SK-MEL-5 (cell line): ENCODE measurements around the gene MCEE. TPM values are rescaled to one million over a fixed set of nuclear protein-coding genes. Genes with fewer than 3 reads are reported as not detected.
"Not testable (repeated sequence)": the region's sequence is repeated elsewhere in the genome, so short reads cannot be mapped to it uniquely, and the experiment has no call there.

Source experiments
- DNase-seq: peaks from one replicate; pipeline ENCODE4 v3.0.0-alpha.2; 2016; ENCODE audit warnings: low read depth, low spot score
- in situ Hi-C: cut with HindIII; loops from 2 replicates; pipeline ENCODE4 v1.10.0; 2016; ENCODE audit warnings: low sequenced_read_pairs, high pct_unique_total_duplicates, low pct_unique_long_range_greater_than_20kb
- polyA plus RNA-seq, 2 experiments: library from polyadenylated mRNA; depleted of rRNA; stranded (reverse); fragments of >200 nt; gene quantifications; 2 replicates each; pipeline ENCODE4 v1.2.3, GENCODE V29; 2015
- total RNA-seq: library from RNA; depleted of rRNA; stranded (reverse); fragments of >200 nt; shearing (Covaris generic); gene quantifications from 2 replicates; pipeline ENCODE4 v1.2.3, GENCODE V29; 2014; rRNA removed

MCEE gene
- 11.1 and 12.0 TPM in 2 replicates for total RNA-seq
- 7.8 and 11.5 TPM in 2 replicates for polyA plus RNA-seq (2015; cell fraction: cytosol; rRNA removed)
- 8.8 and 33.7 TPM in 2 replicates for polyA plus RNA-seq (2015; cell fraction: nucleus; rRNA removed)

DNA sequence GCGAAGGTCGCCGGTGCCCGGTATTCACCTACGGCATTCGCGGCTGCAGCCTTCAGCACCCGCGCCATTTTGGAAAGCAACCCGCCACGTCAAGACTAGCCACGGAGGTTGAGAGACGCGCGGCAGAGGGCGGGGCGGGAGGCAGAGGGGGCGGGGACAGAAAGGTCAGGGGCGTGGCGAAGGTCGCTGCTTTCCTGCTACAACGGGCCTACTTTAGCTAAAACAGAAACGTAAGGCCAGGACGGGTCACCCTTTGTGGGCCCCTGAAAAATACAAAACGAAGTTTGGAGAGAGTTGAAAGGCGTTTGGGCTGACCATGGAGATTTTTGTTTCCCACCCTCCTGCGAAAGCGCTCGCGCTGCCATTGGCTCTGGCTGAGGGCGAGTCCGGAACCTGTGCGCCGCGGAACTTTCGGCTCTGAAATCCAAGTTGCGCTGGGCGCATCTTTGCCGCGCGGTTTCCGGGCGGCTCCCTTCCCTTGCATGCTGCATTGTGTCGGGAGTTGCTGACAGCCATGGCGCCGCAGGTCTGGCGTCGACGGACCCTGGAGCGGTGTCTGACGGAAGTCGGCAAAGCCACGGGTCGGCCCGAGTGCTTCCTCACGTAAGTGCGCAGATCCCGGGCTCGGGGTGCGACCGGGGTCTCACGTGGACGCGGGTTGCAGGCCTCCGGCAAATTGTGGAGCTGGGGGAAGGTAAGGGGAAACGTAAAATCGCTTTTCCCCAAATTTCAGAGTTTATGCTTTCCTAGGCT is at the start of gene MCEE, which contains the start of gene MPHOSPH10:
Gene MCEE (minus strand): TSS at position 78 of the 753 bp plus-strand sequence. CDS start 10 bp downstream, at position 68.
Gene MPHOSPH10 (plus strand): TSS at position 483 of the 753 bp plus-strand sequence. CDS start 32 bp downstream, at position 515.
- DNase-seq = peak; percentile 95
- in situ Hi-C loops = no loop called here

DNA sequence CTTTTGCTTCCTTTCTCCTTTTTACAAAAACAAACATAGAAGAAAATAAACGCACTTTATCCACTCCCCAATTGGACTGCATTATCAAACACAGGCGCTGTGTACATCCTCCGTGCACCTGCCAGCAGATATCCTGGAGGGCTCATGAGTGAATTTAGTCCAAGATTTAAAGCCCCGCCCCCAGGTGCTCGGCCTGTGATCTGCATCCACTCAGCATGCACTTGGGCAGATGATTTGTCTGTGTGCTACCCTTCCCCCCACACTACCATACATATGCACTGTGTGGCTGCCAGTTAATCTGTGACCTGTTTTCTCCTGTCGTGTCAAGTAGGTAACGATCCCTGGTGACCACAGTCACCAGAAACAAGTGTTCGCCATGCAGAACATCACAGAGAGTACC is 48.8 kb upstream of the MCEE start:
- in situ Hi-C loops, DNase-seq: not testable (repeated sequence)

DNA sequence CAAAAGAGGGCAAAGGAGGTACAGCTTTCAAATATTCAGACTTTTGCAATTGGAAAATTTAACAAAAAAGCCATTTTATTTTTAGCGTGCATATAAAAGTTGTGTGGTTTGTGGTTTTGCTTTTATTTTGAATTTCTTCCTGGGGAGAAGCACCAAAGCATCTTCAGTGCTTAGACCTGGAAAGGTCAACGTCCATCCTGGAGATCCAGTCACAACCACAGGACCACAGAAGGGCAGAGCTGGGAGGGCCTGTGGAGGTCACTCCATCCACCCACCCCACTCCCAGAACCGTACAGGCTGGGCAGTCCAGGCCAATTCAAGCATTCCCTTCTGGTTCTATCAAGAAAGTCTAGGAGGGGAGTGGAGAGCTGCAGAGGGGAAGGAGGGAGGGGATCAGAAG is 44.2 kb upstream of the MCEE start:
- in situ Hi-C loops = no loop called here
- DNase-seq = no peak

DNA sequence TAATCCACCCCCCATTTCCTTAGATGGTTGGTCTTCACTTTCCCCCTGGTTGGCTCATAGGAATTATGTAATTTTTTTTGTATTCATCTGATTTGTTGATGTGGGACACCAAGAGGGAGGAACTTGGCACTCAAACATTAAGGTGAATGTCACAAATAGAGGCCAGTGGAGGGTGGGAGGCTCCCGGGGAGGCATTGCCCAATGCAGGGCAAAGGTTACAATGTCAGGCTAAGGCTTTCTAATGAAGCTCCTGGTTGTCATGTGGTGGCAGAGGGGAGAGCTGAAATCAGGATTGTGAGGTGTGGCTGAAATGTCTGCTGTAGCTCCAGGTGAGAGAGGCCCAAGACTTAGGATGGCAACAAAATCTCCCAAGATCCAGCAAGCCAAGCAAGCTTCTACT is 43.1 kb upstream of the MCEE start:
- in situ Hi-C loops = no loop called here
- no peak for DNase-seq

DNA sequence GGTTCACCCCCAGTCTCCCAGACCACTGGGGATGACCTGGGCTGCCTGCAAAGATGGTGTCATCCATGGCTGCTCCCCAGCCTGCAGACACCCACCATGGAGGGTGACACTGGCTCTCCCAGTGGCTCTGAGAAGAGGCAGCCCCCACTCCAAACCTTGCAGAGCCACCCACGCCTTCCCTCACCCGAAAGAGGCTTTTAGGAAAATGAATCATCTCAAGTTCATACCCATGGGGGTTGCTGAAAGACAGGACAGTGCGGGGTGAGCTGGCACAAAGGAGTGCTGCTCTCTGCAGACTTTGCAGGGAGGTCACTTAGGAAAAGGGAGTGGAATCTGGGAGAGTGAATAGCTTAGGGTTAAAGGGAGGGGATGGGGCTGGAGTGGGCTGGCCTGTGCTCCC is 36.8 kb upstream of the MCEE start:
- in situ Hi-C loops = no loop called here
- DNase-seq = no peak

DNA sequence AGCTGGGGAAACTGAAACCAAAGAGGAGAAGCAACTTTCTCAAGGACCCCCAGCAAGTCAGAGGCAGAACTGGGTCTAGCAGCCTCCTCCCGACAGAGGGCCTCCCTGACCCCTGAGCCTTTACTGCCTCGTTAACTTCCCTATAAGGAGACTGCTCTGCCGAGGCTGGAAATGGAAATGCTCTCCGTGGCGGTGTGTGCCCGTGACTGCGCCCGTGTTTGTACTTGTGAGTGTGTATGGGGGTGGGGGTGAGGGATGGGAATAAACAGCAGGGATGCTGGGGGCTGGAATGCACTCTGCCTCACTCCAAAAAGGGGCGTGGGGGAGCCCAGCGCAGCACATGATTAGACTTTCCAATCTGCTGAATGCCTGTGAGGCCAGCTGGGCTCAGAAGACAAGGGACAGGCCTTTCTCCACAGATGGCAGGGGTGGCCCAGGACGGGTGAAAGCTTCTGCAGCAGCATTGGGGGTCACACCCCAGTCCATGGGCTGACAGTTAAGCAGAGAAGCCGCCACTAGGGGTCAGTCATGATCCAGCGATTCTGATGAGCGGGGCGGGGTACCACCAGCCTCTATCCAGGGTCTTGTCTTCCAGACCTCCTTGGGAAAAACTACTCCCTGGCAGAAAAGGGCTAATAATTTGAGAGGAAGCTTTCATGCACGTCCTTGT is 27.2 kb upstream of the MCEE start:
- in situ Hi-C loops = no loop called here
- peak; percentile 78 for DNase-seq

DNA sequence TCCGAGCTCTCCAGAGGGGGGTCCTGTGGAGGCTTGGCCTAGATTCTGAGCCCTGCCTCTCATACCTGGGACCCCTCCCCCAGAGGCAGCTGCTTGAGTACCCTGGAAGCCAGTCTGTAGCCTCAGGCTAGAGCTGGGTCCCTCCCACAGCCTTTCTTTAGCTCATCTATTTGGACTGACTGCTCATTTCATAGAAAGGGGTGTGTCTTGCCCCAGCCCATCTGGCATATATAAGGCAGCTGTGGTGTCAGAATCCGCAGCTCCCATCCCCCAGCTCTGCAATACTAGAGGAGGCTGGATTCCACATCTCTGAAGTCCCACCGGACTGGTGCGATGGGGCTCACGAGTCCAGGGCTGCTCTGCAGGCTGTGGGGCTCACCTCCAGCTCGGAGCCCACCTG is 26.5 kb upstream of the MCEE start:
- DNase-seq = no peak
- in situ Hi-C loops = no loop called here

DNA sequence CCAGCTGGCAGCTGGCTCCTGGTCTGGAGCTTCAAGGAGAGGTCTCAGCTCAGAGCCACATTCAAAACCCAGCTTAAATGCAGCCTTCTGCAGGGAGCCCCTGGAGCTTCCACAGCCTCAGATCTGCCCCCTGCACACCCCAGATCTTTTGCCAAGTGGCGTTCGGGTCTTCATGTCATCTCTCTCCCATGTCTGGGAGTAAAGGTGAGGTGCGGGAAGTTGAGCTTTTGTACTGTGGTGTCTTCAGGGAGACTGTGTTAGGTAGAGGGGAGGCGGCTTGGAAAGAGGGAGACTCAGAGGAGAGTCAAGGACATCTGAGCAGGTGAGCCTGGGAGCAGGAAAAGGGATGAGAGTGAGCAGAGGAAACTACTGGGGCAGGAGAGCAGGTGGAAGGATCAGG is 25.8 kb upstream of the MCEE start:
- in situ Hi-C loops = no loop called here
- no peak for DNase-seq

DNA sequence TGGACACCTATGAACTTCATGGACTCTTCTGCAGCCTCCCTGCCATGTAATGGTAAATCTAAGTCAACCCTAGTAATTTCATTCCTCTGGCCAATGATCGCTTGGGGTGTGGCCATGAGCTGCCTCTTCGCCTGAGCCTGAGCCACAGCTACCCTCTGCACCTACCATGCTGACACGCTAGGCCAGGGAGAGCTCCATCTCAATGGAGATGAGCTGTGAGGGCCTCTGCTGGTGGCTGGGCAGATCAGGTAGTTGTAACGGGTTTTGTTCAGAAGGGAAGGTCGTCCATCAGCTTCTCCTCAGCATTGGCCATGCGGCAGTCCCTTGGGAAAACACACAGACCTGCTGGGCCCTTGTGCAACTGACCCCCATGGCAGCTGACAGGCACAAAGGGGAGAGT is 24.8 kb upstream of the MCEE start:
- in situ Hi-C loops = no loop called here
- DNase-seq = peak; percentile 86

DNA sequence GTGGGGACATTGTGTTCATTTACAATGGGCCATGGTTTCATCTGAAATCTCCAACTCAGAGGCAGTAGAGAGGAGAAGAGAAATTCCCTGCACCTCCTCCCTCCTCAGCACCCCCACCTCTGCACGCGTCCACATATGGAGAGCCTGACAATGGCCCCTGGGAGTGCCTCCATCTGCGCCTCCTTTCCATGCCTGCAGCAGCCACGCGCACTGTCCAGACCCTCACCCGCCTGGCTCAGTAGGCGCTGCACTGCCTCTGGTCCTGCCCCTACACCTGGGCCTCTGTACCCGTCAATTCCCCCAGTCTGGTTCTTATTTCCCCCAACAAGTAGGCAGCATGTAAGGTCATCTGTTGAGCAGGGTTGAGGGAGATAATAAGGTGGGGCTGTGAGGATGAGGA is 24.2 kb upstream of the MCEE start:
- in situ Hi-C loops = no loop called here
- DNase-seq = no peak

DNA sequence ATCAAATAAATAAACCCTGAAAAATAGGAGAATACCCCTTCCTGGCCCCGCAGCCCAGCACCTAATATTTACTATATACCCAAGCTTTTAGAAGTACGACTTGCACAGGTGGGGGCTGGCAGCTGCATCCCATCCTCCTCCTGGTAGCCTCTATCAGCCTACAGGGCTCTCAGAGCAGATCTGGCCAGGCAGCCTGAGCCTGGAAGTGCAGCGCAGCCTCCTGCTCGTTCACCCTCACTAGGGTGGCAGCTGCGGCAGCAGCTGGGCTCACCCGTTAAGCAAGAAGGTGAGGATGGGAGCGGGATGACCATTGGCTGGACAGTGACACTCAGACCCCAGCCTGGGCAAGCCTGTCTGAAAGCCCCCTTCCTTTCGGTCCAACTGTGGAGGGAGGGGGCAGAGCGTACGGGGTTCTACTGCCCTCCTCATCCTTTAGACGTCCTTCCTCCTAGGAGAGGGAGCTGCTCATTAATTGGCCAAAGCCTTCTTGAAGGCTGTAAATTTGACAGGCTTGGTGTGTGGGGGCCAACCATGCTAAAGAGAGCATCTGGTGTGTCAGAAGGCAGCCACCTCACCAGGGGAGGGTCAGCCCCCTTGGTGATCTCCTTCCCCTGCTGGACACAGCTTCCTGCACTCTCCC is 23.7 kb upstream of the MCEE start:
- in situ Hi-C loops = no loop called here
- no peak for DNase-seq

DNA sequence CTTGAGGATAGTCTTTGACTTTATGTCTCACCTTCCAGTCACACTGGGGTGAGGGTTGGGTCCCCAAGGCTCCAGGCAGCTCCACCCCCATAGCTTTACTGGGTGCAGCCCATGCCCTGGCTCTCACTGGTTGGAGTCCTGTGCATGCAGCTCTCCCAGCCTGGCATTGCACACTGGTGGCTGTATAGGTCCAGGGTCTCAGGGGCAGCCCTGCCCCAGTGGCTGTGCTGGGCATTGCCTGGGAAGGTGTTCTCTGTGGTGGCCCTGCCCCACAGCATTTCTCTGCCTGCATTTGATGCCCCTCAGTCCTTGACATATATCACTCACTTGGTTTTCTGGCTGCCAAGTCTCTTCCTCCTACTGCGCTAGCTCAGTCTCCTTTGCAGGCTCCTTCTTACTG is 21.6 kb upstream of the MCEE start:
- in situ Hi-C loops = no loop called here
- no peak for DNase-seq

DNA sequence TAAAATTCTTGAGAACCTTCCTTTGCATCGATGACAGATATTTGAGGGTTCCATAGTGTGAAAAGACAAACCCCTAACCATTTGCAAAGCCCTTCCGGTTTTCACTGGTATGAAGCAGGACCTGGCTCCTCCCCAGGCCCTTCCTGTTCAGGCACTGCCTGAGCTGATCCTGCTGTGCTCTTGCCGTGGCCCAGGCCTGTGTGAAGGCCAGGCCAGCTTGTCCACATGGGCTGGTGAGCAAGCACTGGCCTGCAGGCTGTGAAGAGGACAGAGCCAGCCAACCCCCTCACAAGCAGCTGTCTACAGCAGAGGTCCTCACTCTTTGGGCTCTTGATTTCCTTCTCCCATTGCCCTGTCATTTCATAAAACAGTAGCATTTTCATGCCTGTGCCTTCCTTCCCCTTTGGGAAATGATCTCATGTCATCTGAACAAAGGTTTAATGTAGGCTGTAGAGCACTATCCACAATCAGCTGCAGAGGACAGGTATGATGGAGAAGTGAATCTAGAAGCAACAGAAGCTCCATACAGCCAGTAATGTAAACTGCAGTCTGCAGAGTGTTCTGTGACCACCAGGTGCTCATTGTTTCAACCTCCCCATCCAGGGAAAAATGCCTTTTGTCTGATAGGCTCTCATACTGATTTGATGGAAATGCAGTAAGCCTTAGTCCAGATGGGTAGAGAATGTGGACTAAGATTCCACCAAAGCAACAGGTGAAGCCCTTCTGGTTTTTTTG is 20.2 kb upstream of the MCEE start:
- in situ Hi-C loops = no loop called here
- DNase-seq = no peak

DNA sequence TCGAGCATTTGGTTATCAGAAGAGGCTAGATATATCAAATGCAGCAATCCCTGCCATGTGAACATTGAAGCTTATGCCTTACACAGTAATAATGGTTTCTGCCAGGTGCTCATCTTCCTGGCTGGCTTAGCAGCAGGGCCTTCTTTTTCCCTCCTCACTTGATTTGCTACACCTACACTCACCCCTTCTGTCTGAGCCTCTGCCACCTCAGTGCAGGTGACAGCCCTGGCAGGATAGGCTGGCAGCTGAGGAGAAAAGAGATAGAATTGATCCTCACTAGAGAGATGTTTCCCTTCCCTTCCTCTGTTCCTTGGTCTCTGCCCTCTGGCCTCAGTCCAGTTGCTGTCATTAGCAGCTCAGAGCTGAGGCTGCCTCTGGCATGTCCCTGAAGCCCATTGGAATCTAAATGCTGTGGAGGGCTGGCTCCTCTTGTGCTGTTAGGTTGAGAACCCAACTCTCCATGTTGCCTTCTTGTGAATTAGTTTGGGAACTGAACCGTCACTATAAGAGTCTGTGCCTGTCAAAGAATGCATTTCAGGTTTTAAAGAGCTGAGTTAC is 18.6 kb upstream of the MCEE start:
- DNase-seq = no peak
- in situ Hi-C loops = no loop called here

DNA sequence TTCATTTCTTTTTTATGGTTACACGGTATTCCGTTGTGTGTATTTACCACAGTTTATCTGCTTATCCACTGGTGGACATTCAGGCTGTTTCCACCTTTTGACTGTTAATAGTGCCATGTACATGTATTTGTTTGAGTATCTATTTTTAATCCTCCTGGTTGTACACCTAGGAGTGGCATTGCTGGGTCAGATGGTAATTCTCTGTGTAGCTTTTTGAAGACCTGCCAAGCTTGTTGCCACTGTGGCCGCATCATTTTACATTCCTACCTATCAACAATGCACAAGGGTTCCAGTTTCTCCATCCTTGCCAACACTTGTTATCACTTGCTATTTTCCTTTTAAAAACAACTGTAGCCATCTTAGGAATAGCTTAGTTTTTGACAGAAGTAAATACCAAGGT is 13.8 kb upstream of the MCEE start:
- in situ Hi-C loops = no loop called here
- DNase-seq = no peak

DNA sequence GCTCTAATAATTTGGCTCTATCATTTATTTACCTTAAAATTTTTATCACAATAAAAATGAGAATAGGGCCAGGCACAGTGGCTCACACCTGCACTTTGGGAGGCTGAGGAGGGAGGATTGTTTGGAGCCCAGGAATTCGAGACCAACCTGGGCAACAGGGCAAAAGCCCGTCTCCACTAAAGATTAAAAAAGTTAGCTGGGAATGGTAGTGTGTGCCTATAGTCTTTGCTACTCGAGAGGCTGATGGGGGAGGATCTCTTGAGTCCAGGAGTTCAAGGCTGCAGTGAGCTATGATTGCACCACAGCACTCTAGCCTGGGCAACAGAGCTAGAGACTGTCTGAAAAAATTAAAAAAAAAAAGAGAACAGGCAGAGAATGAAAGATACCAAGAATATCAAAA is 6.1 kb upstream of the MCEE start:
- in situ Hi-C loops = no loop called here
- DNase-seq = no peak

DNA sequence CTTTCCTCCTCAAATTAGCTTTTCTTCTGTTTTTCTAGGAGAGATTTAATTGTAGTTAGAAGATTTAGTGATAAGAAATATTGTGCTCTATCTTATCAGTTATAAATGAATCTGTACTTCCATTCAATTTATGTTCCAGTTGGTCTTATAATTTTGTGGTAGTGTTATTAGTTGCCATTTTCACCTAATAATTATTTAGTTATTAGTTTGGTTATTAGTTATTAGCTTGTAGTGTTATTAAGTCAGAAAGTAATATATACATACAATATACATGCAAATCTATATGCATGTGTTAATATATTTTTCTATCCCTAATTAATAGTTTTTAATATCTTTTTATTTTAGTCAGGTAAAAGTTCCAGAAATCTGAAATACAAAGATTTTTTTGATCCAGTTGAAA is 3.6 kb upstream of the MCEE start:
- in situ Hi-C loops = no loop called here
- no peak for DNase-seq
